Neural progenitor cell (in vitro differentiated cells): ENCODE data around the gene STEAP1B.

Experiments
- EZH2 ChIP-seq: fragments of 200-600 bp; sonication (generic); IDR thresholded peaks from 2 replicates; pipeline ENCODE4 v1.6.1; 2017; ENCODE audit warnings: antibody characterized with exemption, mild to moderate bottlenecking, moderate library complexity
- EZH2phosphoT487 ChIP-seq: fragments of 200-600 bp; sonication (generic); IDR thresholded peaks from 2 replicates; pipeline ENCODE4 v1.6.1; 2017; ENCODE audit warnings: antibody characterized with exemption
- TF ChIP-seq, protein P1 (sequence below): fragments of 200-600 bp; sonication (generic); IDR thresholded peaks from 2 replicates; pipeline ENCODE4 v1.5.1; 2017; ENCODE audit warnings: antibody characterized with exemption, mild to moderate bottlenecking

GRCh38 chr7:22418251-22419046 is 81.5 kb downstream of the STEAP1B start:
- TF ChIP-seq, protein P1, sequence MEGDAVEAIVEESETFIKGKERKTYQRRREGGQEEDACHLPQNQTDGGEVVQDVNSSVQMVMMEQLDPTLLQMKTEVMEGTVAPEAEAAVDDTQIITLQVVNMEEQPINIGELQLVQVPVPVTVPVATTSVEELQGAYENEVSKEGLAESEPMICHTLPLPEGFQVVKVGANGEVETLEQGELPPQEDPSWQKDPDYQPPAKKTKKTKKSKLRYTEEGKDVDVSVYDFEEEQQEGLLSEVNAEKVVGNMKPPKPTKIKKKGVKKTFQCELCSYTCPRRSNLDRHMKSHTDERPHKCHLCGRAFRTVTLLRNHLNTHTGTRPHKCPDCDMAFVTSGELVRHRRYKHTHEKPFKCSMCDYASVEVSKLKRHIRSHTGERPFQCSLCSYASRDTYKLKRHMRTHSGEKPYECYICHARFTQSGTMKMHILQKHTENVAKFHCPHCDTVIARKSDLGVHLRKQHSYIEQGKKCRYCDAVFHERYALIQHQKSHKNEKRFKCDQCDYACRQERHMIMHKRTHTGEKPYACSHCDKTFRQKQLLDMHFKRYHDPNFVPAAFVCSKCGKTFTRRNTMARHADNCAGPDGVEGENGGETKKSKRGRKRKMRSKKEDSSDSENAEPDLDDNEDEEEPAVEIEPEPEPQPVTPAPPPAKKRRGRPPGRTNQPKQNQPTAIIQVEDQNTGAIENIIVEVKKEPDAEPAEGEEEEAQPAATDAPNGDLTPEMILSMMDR: no peak
- TF ChIP-seq EZH2 (no peak), EZH2phosphoT487 (no peak)
